K562 treated with DMSO at 1 percent for 48 hours (cell line): Measurements from ENCODE around the gene YARS1. TPM values are rescaled to one million over a fixed set of nuclear protein-coding genes. Genes with fewer than 3 reads are reported as not detected.

Source experiments
- total RNA-seq: library from RNA; unstranded; fragments of 300-600 nt; gene quantifications from 2 replicates; pipeline ENCODE4 v1.2.3, GENCODE V29; 2022; ENCODE audit warnings: low replicate concordance; ENCODE audit errors: extremely low read depth

The YARS1 gene
- total RNA-seq = 1,215 TPM in 1 of 2 replicates, not detected in the other

DNA sequence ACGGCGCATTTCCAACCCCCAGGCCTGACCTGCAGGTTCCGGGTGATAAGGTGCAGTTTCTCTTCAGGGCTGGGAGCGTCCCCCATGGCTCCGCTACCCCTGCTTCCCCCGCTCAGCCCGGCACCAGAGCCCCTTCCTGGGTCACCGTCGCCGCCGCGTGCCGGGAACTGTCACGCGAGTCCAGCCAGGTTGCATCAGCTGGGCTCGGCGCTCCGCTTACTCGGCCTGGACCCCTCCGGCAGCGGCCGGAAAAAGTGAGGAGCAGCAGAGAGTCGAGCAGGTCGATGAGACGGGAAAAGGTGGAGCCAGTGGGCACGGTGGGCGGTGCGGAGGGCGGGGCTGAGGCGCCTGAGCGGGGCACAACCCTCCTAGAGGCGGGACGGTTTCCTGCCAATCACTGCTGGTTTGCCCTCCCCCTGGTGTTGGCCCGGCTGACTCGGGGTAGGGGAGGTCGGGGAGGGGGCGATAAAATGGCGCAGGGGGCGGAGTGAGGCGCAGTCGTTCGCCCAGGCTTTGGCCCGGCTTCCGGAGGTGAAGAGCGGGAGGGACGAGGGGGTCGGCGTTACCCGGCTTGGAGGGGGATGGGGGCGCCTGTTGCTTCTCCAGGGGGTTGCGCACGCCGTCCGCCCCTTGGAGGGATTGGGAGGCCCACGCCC is at the start of gene YARS1, which contains the start of gene S100PBP:
Gene YARS1, minus strand, starts transcription at position 200 of the 656 bp plus-strand sequence. Its CDS starts 114 bp downstream, at position 86.
Gene S100PBP, plus strand, starts transcription at position 495 of the 656 bp plus-strand sequence. CDS start 8,447 bp downstream, outside the sequence.

Other genes with a start within 250 kb of the YARS1 start
- gene ZBTB8OS, start 166.8 kb downstream of the YARS1 start, total RNA-seq = not detected in 2 replicates
- gene RBBP4, start 166.2 kb downstream of the YARS1 start, total RNA-seq = not detected in 2 replicates
- gene SYNC, start 114.6 kb downstream of the YARS1 start, total RNA-seq = not detected in 2 replicates
- not detected in 2 replicates for gene S100PBP, start 295 bp upstream of the YARS1 start, total RNA-seq
- not detected in 2 replicates for gene FNDC5, start 53.6 kb upstream of the YARS1 start, total RNA-seq
- not detected in 2 replicates for gene HPCA, start 69.1 kb upstream of the YARS1 start, total RNA-seq
- not detected in 2 replicates for gene TMEM54, start 84.0 kb upstream of the YARS1 start, total RNA-seq
- not detected in 2 replicates for gene RNF19B, start 147.5 kb upstream of the YARS1 start, total RNA-seq
- gene AK2, start 219.5 kb upstream of the YARS1 start, total RNA-seq = not detected in 2 replicates